ENCODE results near the gene STX4.

Gene STX4

GRCh38 chr16:31032736-31033708 is at the start of gene STX4:
TSS of gene STX4 (plus strand) at chr16:31033558. CDS start at chr16:31033806, 248 bp downstream.
- TF ChIP-seq, protein P1, sequence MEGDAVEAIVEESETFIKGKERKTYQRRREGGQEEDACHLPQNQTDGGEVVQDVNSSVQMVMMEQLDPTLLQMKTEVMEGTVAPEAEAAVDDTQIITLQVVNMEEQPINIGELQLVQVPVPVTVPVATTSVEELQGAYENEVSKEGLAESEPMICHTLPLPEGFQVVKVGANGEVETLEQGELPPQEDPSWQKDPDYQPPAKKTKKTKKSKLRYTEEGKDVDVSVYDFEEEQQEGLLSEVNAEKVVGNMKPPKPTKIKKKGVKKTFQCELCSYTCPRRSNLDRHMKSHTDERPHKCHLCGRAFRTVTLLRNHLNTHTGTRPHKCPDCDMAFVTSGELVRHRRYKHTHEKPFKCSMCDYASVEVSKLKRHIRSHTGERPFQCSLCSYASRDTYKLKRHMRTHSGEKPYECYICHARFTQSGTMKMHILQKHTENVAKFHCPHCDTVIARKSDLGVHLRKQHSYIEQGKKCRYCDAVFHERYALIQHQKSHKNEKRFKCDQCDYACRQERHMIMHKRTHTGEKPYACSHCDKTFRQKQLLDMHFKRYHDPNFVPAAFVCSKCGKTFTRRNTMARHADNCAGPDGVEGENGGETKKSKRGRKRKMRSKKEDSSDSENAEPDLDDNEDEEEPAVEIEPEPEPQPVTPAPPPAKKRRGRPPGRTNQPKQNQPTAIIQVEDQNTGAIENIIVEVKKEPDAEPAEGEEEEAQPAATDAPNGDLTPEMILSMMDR (IDR thresholded peaks at IDR 0.05): no peak

GRCh38 chr16:30983898-30984610 is 49.3 kb upstream of the STX4 start:
- TF ChIP-seq, protein P1 (IDR thresholded peaks at IDR 0.05): no peak

GRCh38 chr16:30984669-30985400 is 48.5 kb upstream of the STX4 start, which contains the start of gene HSD3B7:
TSS of gene HSD3B7 (plus strand) at chr16:30985207. CDS start at chr16:30985659, 452 bp downstream.
- TF ChIP-seq, protein P1 (IDR thresholded peaks at IDR 0.05): peak; percentile 90

- TF ChIP-seq, protein P1 (IDR thresholded peaks at IDR 0.05): no peak
Observed at GRCh38 chr16:30985401-30986128, 47.8 kb upstream of the STX4 start.

GRCh38 chr16:30986129-30986991 is 47.0 kb upstream of the STX4 start:
- TF ChIP-seq, protein P1 (IDR thresholded peaks at IDR 0.05): no peak

DNA sequence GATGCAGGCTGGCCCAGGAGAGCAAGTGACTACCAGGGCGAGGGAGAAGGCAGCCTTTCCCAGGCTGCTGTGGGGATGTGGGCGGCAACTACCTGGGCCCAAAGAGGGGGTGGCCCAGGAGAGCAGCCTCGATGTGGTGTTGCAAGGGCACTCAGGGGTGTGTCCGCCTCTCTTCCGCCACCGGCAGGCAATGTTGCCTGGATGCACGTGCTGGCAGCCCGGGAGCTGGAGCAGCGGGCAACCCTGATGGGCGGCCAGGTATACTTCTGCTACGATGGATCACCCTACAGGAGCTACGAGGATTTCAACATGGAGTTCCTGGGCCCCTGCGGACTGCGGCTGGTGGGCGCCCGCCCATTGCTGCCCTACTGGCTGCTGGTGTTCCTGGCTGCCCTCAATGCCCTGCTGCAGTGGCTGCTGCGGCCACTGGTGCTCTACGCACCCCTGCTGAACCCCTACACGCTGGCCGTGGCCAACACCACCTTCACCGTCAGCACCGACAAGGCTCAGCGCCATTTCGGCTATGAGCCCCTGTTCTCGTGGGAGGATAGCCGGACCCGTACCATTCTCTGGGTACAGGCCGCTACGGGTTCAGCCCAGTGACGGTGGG is 45.7 kb upstream of the STX4 start:
- TF ChIP-seq, protein P1 (IDR thresholded peaks at IDR 0.05): no peak
